CD8-positive, alpha-beta memory T cell (primary cell): ENCODE results near the gene TPD52L2. TPM values are rescaled to one million over a fixed set of nuclear protein-coding genes. Genes with fewer than 3 reads are reported as not detected.
A peak's percentile ranks its signal among the peaks of the same experiment; 100 is the strongest.

Experiments
- CTCF ChIA-PET: fragments of 350-600 bp; sonication (Branson Sonifier 250); formaldehyde crosslinking; loops from one replicate; lab custom pipeline; 2021; ENCODE audit warnings: antibody characterized with exemption; lab: Charles Lee
- POLR2A ChIA-PET: fragments of 350-600 bp; sonication (Branson Sonifier 250); formaldehyde crosslinking; loops from one replicate; lab custom pipeline; 2021; ENCODE audit warnings: antibody characterized with exemption; lab: Charles Lee
- DNase-seq, 5 donors: peaks; one replicate each; pipeline versions ENCODE4 v3.0.0 to v3.0.0-alpha.2; 2020 to 2022; ENCODE audit warnings: mixed read lengths in 1 of 5
- H3K27ac ChIP-seq: one replicate; pipeline ENCODE4 v1.7.0; 2013; ENCODE audit warnings: low read depth, mild to moderate bottlenecking, low read length, moderate library complexity
- H3K27me3 ChIP-seq: 2 replicates; pipeline ENCODE4 v1.7.0; 2013; ENCODE audit warnings: low read length, mild to moderate bottlenecking; ENCODE audit not compliant: insufficient read depth, poor library complexity, severe bottlenecking
- H3K36me3 ChIP-seq: 2 replicates; pipeline ENCODE4 v1.7.0; 2013; ENCODE audit warnings: mild to moderate bottlenecking, low read length, moderate library complexity; ENCODE audit not compliant: insufficient read depth
- H3K4me1 ChIP-seq: 2 replicates; pipeline ENCODE4 v1.7.0; 2013; ENCODE audit warnings: mild to moderate bottlenecking, low read length, moderate library complexity; ENCODE audit not compliant: insufficient read depth
- H3K4me3 ChIP-seq: 2 replicates; pipeline ENCODE4 v1.7.0; 2013; ENCODE audit warnings: mild to moderate bottlenecking, low read length
- H3K9me3 ChIP-seq: 2 replicates; pipeline ENCODE4 v1.7.0; 2013; ENCODE audit warnings: mild to moderate bottlenecking, low read length
- H3K27ac Mint-ChIP-seq, 8 donors: one replicate each; pipeline ENCODE4 v1.8.0; 2020 to 2021; ENCODE audit warnings: mixed read lengths in 8 of 8, mild to moderate bottlenecking in 6 of 8, inconsistent platforms in 3 of 8, moderate library complexity in 3 of 8
- H3K27me3 Mint-ChIP-seq, 2 donors: one replicate each; pipeline ENCODE4 v1.8.0; 2020 to 2021; ENCODE audit warnings: mixed read lengths in 2 of 2, mild to moderate bottlenecking in 1 of 2, moderate library complexity in 1 of 2
- H3K36me3 Mint-ChIP-seq, 3 donors: one replicate each; pipeline ENCODE4 v1.8.0; 2020 to 2021; ENCODE audit warnings: mixed read lengths in 3 of 3, inconsistent platforms in 1 of 3, mild to moderate bottlenecking in 1 of 3
- H3K4me1 Mint-ChIP-seq, 3 donors: one replicate each; pipeline ENCODE4 v1.8.0; 2020 to 2021; ENCODE audit warnings: mixed read lengths in 3 of 3, inconsistent platforms in 1 of 3, mild to moderate bottlenecking in 1 of 3
- H3K4me3 Mint-ChIP-seq, 7 donors: one replicate each; pipeline ENCODE4 v1.8.0; 2020 to 2021; ENCODE audit warnings: mixed read lengths in 7 of 7, mild to moderate bottlenecking in 6 of 7, moderate library complexity in 4 of 7, inconsistent platforms in 2 of 7
- H3K9me3 Mint-ChIP-seq, 5 donors: one replicate each; pipeline ENCODE4 v1.8.0; 2020 to 2022; ENCODE audit warnings: mixed read lengths in 5 of 5, mild to moderate bottlenecking in 3 of 5, moderate library complexity in 2 of 5, inconsistent platforms in 1 of 5
- polyA plus RNA-seq: library from polyadenylated mRNA; unstranded; fragments of 300-500 nt; fragmentation: Illumina TruSeq; gene quantifications from one replicate; pipeline ENCODE4 v1.2.3, GENCODE V29; 2021
- total RNA-seq, 2 experiments: library from RNA; stranded (reverse); gene quantifications; one replicate each; pipeline ENCODE4 v1.2.3, GENCODE V29; 2021

The TPD52L2 gene
- total and polyA plus RNA-seq, 3 experiments from 2014 or later, result 60.0 to 72.1 (median 64.4) TPM

- peaks cover 11 to 14% of the 10 kb centered on the region in 2 donors for H3K27me3 Mint-ChIP-seq
- H3K36me3 ChIP-seq, result no peaks in the 10 kb centered on the region
- POLR2A ChIA-PET, result interaction anchor here (0.6 to 0.9 kb wide), 2 partner anchors 39 to 359 kb away, joined by 3 to 4 read pairs; no protein-coding TSS in a partner anchor
- H3K4me1 ChIP-seq, result peaks cover 26% of the 10 kb centered on the region
- H3K4me3 Mint-ChIP-seq, result no peak overlapping the region
- H3K9me3 Mint-ChIP-seq, result no peaks in the 10 kb centered on the region
- H3K27ac Mint-ChIP-seq, result no peak overlapping the region
- H3K4me1 Mint-ChIP-seq, result peaks cover 22 to 29% (median 23%) of the 10 kb centered on the region in 3 donors
- H3K27ac ChIP-seq, result no peak overlapping the region
- peaks cover 0 to under 1% (median 0%) of the 10 kb centered on the region in 3 donors for H3K36me3 Mint-ChIP-seq
- CTCF ChIA-PET, result interaction anchor here (1.1 to 2.5 kb wide), 2 partner anchors 9 to 318 kb away, joined by 3 to 12 read pairs; partner anchors contain the start of genes PTK6 and TPD52L2
- no peak for DNase-seq
- H3K9me3 ChIP-seq, result no peaks in the 10 kb centered on the region
- no peaks in the 10 kb centered on the region for H3K27me3 ChIP-seq
- H3K4me3 ChIP-seq, result no peak overlapping the region
These were observed 9.5 kb upstream of the TPD52L2 start for GRCh38 chr20:63855363-63856097.

GRCh38 chr20:63856098-63856511 is 9.0 kb upstream of the TPD52L2 start:
- Mint-ChIP-seq H3K27ac (no peak overlapping the region), H3K4me3 (no peak overlapping the region), H3K36me3 (peaks cover 0 to 6% (median 0%) of the 10 kb centered on the region in 3 donors), H3K9me3 (no peaks in the 10 kb centered on the region), H3K27me3 (peaks cover 8% of the 10 kb centered on the region in 2 donors), H3K4me1 (peaks cover 20 to 29% (median 22%) of the 10 kb centered on the region in 3 donors)
- ChIA-PET POLR2A (interaction anchor here (0.9 kb wide), 1 partner anchor 38 kb away, joined by 3 read pairs; no protein-coding TSS in a partner anchor), CTCF (interaction anchor here (1.1 kb wide), 1 partner anchor 319 kb away, joined by 3 read pairs; the partner anchor contains the start of gene PTK6)
- Histone ChIP-seq H3K4me3 (no peak overlapping the region), H3K27me3 (no peaks in the 10 kb centered on the region), H3K4me1 (peaks cover 26% of the 10 kb centered on the region), H3K36me3 (no peaks in the 10 kb centered on the region), H3K9me3 (no peaks in the 10 kb centered on the region), H3K27ac (no peak overlapping the region)
- DNase-seq, result no peak

GRCh38 chr20:63857764-63858392 is 7.2 kb upstream of the TPD52L2 start:
- Histone ChIP-seq H3K4me3 (peak overlapping the region; percentile 19), H3K4me1 (peaks cover 26% of the 10 kb centered on the region), H3K36me3 (no peaks in the 10 kb centered on the region), H3K27me3 (no peaks in the 10 kb centered on the region), H3K27ac (peak overlapping the region; percentile 24), H3K9me3 (no peaks in the 10 kb centered on the region)
- Mint-ChIP-seq H3K9me3 (no peaks in the 10 kb centered on the region), H3K27ac (peak overlapping the region in 1 of 8 donors; percentile 64), H3K27me3 (no peaks in the 10 kb centered on the region), H3K4me3 (peak overlapping the region in 3 of 7 donors; percentile 15 to 65 (median 20)), H3K4me1 (peaks cover 20 to 29% (median 22%) of the 10 kb centered on the region in 3 donors), H3K36me3 (peaks cover 0 to 8% (median 0%) of the 10 kb centered on the region in 3 donors)
- ChIA-PET CTCF (no interaction called here), POLR2A (no interaction called here)
- no peak for DNase-seq

GRCh38 chr20:63858393-63859165 is 6.5 kb upstream of the TPD52L2 start:
- Histone ChIP-seq H3K9me3 (no peaks in the 10 kb centered on the region), H3K27ac (peak overlapping the region; percentile 24), H3K4me1 (peaks cover 31% of the 10 kb centered on the region), H3K27me3 (no peaks in the 10 kb centered on the region), H3K4me3 (peak overlapping the region; percentile 19), H3K36me3 (no peaks in the 10 kb centered on the region)
- DNase-seq, result peak in 1 of 5 donors; percentile 20
- Mint-ChIP-seq H3K27me3 (no peaks in the 10 kb centered on the region), H3K9me3 (no peaks in the 10 kb centered on the region), H3K36me3 (peaks cover 0 to 14% (median 0%) of the 10 kb centered on the region in 3 donors), H3K27ac (peak overlapping the region in 5 of 8 donors; percentile 17 to 74 (median 65)), H3K4me3 (peak overlapping the region in 4 of 7 donors; percentile 20 to 49 (median 46)), H3K4me1 (peaks cover 24 to 36% (median 26%) of the 10 kb centered on the region in 3 donors)
- ChIA-PET CTCF (no interaction called here), POLR2A (no interaction called here)

- H3K27ac ChIP-seq, result no peak overlapping the region
- CTCF ChIA-PET, result no interaction called here
These were observed 5.8 kb upstream of the TPD52L2 start for GRCh38 chr20:63859166-63859699.

GRCh38 chr20:63860325-63861051 is 4.6 kb upstream of the TPD52L2 start:
- CTCF ChIA-PET, result no interaction called here
- H3K4me3 Mint-ChIP-seq, result no peak overlapping the region
- H3K9me3 ChIP-seq, result no peaks in the 10 kb centered on the region

More at GRCh38 chr20:63859166-63859699, 5.8 kb upstream of the TPD52L2 start:
- Mint-ChIP-seq H3K36me3 (peaks cover 0 to 20% (median 0%) of the 10 kb centered on the region in 3 donors), H3K27ac (peak overlapping the region in 4 of 8 donors; percentile 17 to 74 (median 50)), H3K4me3 (peak overlapping the region in 4 of 7 donors; percentile 5 to 49 (median 46)), H3K27me3 (no peaks in the 10 kb centered on the region), H3K9me3 (no peaks in the 10 kb centered on the region), H3K4me1 (peaks cover 31 to 42% (median 32%) of the 10 kb centered on the region in 3 donors)
- Histone ChIP-seq H3K36me3 (no peaks in the 10 kb centered on the region), H3K27me3 (no peaks in the 10 kb centered on the region), H3K4me3 (no peak overlapping the region), H3K9me3 (no peaks in the 10 kb centered on the region), H3K4me1 (peaks cover 30% of the 10 kb centered on the region)
- no peak for DNase-seq
- POLR2A ChIA-PET, result no interaction called here

More at GRCh38 chr20:63860325-63861051, 4.6 kb upstream of the TPD52L2 start:
- Histone ChIP-seq H3K4me3 (no peak overlapping the region), H3K27me3 (no peaks in the 10 kb centered on the region), H3K36me3 (no peaks in the 10 kb centered on the region), H3K4me1 (peaks cover 31% of the 10 kb centered on the region), H3K27ac (no peak overlapping the region)
- peak overlapping the region in 2 of 8 donors; percentile 57 to 63 for H3K27ac Mint-ChIP-seq
- H3K9me3 Mint-ChIP-seq, result no peaks in the 10 kb centered on the region
- no peaks in the 10 kb centered on the region for H3K27me3 Mint-ChIP-seq
- POLR2A ChIA-PET, result no interaction called here
- H3K36me3 Mint-ChIP-seq, result peaks cover 0 to 25% (median 0%) of the 10 kb centered on the region in 3 donors
- H3K4me1 Mint-ChIP-seq, result peaks cover 34 to 48% (median 37%) of the 10 kb centered on the region in 3 donors
- no peak for DNase-seq
